ENCODE results near the gene KHDC1.
"Not testable (repeated sequence)": the region's sequence is repeated elsewhere in the genome, so short reads cannot be mapped to it uniquely, and the experiment has no call there.

Gene KHDC1

GRCh38 chr6:73207221-73207837 is 55.7 kb downstream of the KHDC1 start:
- POLR2A ChIA-PET = no interaction called here
- CTCF ChIA-PET = no interaction called here
- no peak for TF ChIP-seq BHLHE40 (IDR thresholded peaks at IDR 0.05; ENCODE audit: borderline replicate concordance)
- no peak for TF ChIP-seq SP1 (IDR thresholded peaks at IDR 0.05)
- no peak for TF ChIP-seq FOXA1 (IDR thresholded peaks at IDR 0.05)
- no peak for TF ChIP-seq NFRKB (IDR thresholded peaks at IDR 0.05)
- no peak for TF ChIP-seq PKNOX1 (IDR thresholded peaks at IDR 0.05)
- no peak for TF ChIP-seq ELF4 (IDR thresholded peaks at IDR 0.05)
- no peak for TF ChIP-seq HDGF (IDR thresholded peaks at IDR 0.05; ENCODE audit: borderline replicate concordance)
- DNase-seq (ENCODE audit: extremely low spot score) = no peak

GRCh38 chr6:73204252-73204651 is 58.7 kb downstream of the KHDC1 start:
- POLR2A ChIA-PET = no interaction called here

GRCh38 chr6:73203098-73203497 is 59.9 kb downstream of the KHDC1 start:
- DNase-seq (ENCODE audit: extremely low spot score) = no peak
- TF ChIP-seq PKNOX1 (IDR thresholded peaks at IDR 0.05) (no peak), FOXA1 (IDR thresholded peaks at IDR 0.05) (no peak), L3MBTL2 (conservative IDR thresholded peaks at IDR 0.05) (no peak), CTBP1 (IDR thresholded peaks at IDR 0.05; ENCODE audit: borderline replicate concordance) (no peak), LEF1 (IDR thresholded peaks at IDR 0.05; ENCODE audit: borderline replicate concordance) (no peak), SP1 (IDR thresholded peaks at IDR 0.05) (no peak), ZNF384 (IDR thresholded peaks at IDR 0.05) (no peak), FOXK2 (IDR thresholded peaks at IDR 0.05) (no peak)
- ChIA-PET POLR2A (no interaction called here), CTCF (interaction anchor here (1.0 kb wide), 1 partner anchor 21 kb away, joined by 3 read pairs; no protein-coding TSS in a partner anchor)

More at GRCh38 chr6:73204252-73204651, 58.7 kb downstream of the KHDC1 start:
- DNase-seq (ENCODE audit: extremely low spot score) = no peak
- CTCF ChIA-PET = interaction anchor here (0.7 to 1.0 kb wide), 2 partner anchors 22 to 184 kb away, joined by 3 to 10 read pairs; no protein-coding TSS in a partner anchor
- TF ChIP-seq FOXM1 (IDR thresholded peaks at IDR 0.05; ENCODE audit: borderline replicate concordance) = no peak

GRCh38 chr6:73200735-73201134 is 62.3 kb downstream of the KHDC1 start:
- CTCF ChIA-PET = interaction anchor here (0.7 kb wide), 1 partner anchor 724 kb away, joined by 3 read pairs; no protein-coding TSS in a partner anchor
- TF ChIP-seq L3MBTL2 (conservative IDR thresholded peaks at IDR 0.05) = no peak
- no peak for TF ChIP-seq FOXA1 (IDR thresholded peaks at IDR 0.05)
- TF ChIP-seq SUZ12 (IDR thresholded peaks at IDR 0.05) = no peak
- no peak for TF ChIP-seq BHLHE40 (IDR thresholded peaks at IDR 0.05; ENCODE audit: borderline replicate concordance)
- no peak for TF ChIP-seq FOXM1 (IDR thresholded peaks at IDR 0.05; ENCODE audit: borderline replicate concordance)
- TF ChIP-seq ARNT (IDR thresholded peaks at IDR 0.05) = no peak
- TF ChIP-seq PKNOX1 (IDR thresholded peaks at IDR 0.05) = no peak
- no peak for TF ChIP-seq FOXK2 (IDR thresholded peaks at IDR 0.05)
- no peak for TF ChIP-seq ELF4 (IDR thresholded peaks at IDR 0.05)
- TF ChIP-seq TARDBP (IDR thresholded peaks at IDR 0.05) = no peak
- no peak for TF ChIP-seq LEF1 (IDR thresholded peaks at IDR 0.05; ENCODE audit: borderline replicate concordance)
- TF ChIP-seq SP1 (IDR thresholded peaks at IDR 0.05) = no peak
- no peak for TF ChIP-seq HDGF (IDR thresholded peaks at IDR 0.05; ENCODE audit: borderline replicate concordance)
- no peak for TF ChIP-seq ZNF384 (IDR thresholded peaks at IDR 0.05)
- POLR2A ChIA-PET = no interaction called here
- no peak for DNase-seq (ENCODE audit: extremely low spot score)

- ChIA-PET POLR2A (no interaction called here), CTCF (no interaction called here)
- no peak for TF ChIP-seq FOXA1 (IDR thresholded peaks at IDR 0.05)
- no peak for TF ChIP-seq PKNOX1 (IDR thresholded peaks at IDR 0.05)
- no peak for TF ChIP-seq ARNT (IDR thresholded peaks at IDR 0.05)
- TF ChIP-seq NFRKB (IDR thresholded peaks at IDR 0.05) = no peak
- TF ChIP-seq ELF4 (IDR thresholded peaks at IDR 0.05) = no peak
- no peak for TF ChIP-seq SP1 (IDR thresholded peaks at IDR 0.05)
- no peak for TF ChIP-seq HDGF (IDR thresholded peaks at IDR 0.05; ENCODE audit: borderline replicate concordance)
- no peak for DNase-seq (ENCODE audit: extremely low spot score)
Observed at GRCh38 chr6:73200247-73200646, 62.7 kb downstream of the KHDC1 start.

GRCh38 chr6:73194744-73195143 is 68.3 kb downstream of the KHDC1 start:
- CTCF ChIA-PET = no interaction called here

GRCh38 chr6:73193302-73193701 is 69.7 kb downstream of the KHDC1 start:
- CTCF ChIA-PET; DNase-seq (ENCODE audit: extremely low spot score); POLR2A ChIA-PET: not testable (repeated sequence)

More at GRCh38 chr6:73194744-73195143, 68.3 kb downstream of the KHDC1 start:
- DNase-seq (ENCODE audit: extremely low spot score) = no peak
- TF ChIP-seq ELF4 (IDR thresholded peaks at IDR 0.05) (no peak), ZNF384 (IDR thresholded peaks at IDR 0.05) (no peak), HDGF (IDR thresholded peaks at IDR 0.05; ENCODE audit: borderline replicate concordance) (no peak), LEF1 (IDR thresholded peaks at IDR 0.05; ENCODE audit: borderline replicate concordance) (no peak), NFRKB (IDR thresholded peaks at IDR 0.05) (no peak), FOXM1 (IDR thresholded peaks at IDR 0.05; ENCODE audit: borderline replicate concordance) (no peak), L3MBTL2 (conservative IDR thresholded peaks at IDR 0.05) (no peak)
- POLR2A ChIA-PET = no interaction called here
